ENCODE data around the gene OR5H15.

DNA sequence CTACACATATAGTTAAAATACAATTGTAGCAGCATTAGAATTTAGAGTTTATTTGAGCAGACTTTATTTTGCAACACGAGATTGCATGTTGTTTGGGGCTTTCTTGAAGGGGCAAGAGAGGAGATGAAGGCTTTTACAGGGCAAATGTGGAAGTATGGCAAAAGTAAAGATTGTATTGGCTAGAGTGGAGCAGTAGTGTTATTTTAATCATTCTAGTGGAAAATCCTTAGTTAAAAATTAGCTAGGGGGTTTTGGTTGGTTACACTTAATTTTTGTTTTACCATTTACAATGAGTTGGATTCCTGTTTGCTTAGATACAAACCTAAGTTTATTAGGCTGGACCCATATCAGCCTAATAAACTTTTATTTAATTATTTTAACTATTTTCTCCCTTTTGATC, 4.6 kb downstream of the OR5H15 start:
- no peak for TF ChIP-seq CTCF (IDR thresholded peaks at IDR 0.05; ENCODE audit: low read length)
- TF ChIP-seq EZH2 (IDR thresholded peaks at IDR 0.05; ENCODE audit: borderline replicate concordance, low read length): no peak
